HG03442 (cell line): ENCODE measurements around the gene DYNC1I1.

Source experiments
- ATAC-seq: cut with Tn5 transposase; IDR thresholded peaks from one replicate; pipeline ENCODE4 v1.9.1; 2021; ENCODE audit warnings: mild to moderate bottlenecking, moderate library complexity; ENCODE audit not compliant: unreplicated experiment

DYNC1I1 gene

DNA sequence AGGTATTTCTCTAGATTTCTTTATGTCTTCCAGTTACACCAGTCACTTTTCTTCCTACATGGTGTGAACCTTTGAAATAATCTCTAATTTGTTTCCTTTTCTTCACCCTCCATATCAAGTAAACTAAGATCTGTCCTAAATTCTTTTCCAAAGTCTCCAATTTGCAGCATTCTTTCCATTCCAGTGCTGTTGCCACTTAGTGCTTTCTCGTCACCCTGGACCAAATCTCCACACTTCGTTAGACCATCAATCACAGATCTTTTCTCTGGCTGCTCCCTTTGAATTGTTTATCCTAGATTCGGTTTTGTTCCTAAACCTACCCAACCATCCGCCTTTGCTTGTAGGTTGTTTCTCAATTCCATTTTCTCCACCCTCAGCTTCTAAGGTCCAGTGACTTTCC lies 74.7 kb downstream of the DYNC1I1 start:
- ATAC-seq = no peak

DNA sequence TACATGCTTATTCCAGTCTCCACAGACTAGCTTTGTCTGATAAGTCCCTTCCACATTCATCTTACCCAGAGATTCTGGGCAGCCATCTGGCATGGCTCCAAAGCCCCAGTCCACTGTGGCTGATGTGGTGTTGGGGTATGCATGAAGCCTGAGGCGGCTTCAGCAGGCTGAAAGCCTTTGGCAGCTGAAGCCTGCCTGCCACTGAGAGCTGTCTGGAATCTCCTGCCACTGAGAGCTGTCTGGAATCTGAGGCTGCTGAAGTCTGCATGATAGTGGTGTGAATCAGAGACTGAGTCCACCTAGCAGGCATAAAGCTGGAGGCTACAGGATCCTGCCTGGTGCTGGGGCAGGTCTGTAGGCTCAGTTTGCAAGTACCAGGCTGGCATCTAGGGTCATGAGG lies 87.1 kb downstream of the DYNC1I1 start:
- no peak for ATAC-seq

DNA sequence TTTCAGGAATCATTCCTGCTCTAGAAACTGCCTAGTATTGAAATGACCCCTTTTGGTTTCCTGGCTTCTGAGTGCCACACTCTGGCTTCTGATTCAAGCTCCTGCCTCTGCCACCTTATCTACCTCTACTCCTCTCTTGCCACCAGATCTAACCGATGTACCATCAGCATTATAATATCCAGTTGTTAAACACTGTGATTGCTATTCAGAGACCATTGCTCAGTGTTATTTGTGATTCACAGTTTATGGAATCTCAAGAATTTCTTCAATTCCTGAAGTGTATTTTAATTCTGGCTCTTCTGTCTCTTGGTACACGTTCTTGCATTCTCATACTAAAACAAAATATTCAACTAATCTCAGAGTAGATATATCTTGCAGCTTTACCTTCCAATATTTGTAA lies 88.7 kb downstream of the DYNC1I1 start:
- ATAC-seq = no peak

DNA sequence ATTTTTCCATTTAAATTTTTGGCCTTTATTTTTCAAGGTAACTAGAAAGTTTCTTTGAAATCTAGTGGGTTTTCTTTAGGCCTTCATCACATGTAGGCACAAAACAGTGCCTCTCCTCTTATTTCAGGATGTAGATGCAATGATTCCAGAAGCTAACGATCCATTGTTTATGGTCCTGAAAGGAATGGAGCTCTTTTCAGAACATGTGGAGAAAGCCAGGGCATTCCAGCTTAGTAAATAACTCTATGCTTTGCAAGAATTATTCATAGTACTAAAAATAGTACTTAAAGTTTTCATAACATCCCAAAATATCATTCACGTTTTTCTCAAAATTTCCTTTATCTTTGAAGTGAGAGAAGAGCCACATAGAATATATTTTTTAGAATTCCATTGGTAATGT lies 91.3 kb downstream of the DYNC1I1 start:
- no peak for ATAC-seq

DNA sequence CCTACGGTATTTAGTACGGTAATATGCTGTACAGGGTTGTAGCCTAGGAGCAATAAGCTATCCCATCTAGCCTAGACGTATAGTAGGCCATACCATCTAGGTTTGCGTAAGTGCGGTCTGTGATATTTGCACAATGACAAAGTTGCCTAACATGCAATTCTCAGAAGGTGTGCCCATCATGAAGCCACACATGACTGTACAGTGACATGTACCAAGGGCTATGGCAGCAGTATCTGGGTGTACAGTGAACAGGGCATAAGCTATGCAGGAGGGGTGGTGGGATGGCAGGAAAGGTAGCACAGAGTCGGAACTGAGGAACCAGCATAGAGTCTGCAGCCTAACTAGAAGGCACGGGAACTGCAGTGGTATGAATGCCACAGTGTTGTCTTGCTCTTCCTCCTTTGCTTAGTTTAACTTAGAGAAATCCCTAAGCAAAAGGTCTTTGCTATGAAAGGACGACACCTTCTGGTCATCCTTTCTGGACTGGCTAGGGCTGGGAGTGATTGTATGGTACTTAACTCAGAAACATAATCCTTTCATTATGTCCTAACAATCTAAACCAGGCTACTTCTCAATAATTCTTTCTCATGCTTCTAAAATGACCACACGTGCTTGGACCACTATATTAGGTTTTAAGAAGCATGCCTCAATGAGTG lies 93.5 kb downstream of the DYNC1I1 start:
- ATAC-seq = no peak

DNA sequence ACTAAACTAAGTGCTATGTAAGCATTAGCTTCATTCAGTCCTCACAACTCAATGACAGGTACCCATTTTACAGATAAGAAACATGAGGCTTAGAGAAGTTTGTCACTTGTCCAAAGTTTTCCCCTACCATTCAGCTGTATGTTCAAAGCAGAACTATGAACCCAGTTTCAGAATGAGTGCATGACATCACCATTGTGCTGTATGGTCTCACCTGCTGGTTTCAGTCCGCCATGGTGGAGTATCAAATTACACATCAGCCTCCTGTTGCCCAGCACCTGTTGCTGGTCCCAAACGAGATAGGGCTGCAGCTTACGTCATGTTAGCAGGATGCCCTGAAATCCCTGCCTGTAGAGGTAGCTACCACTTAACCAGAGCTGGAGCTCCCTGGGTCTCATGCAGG lies 95.0 kb downstream of the DYNC1I1 start:
- peak; percentile 86 for ATAC-seq

DNA sequence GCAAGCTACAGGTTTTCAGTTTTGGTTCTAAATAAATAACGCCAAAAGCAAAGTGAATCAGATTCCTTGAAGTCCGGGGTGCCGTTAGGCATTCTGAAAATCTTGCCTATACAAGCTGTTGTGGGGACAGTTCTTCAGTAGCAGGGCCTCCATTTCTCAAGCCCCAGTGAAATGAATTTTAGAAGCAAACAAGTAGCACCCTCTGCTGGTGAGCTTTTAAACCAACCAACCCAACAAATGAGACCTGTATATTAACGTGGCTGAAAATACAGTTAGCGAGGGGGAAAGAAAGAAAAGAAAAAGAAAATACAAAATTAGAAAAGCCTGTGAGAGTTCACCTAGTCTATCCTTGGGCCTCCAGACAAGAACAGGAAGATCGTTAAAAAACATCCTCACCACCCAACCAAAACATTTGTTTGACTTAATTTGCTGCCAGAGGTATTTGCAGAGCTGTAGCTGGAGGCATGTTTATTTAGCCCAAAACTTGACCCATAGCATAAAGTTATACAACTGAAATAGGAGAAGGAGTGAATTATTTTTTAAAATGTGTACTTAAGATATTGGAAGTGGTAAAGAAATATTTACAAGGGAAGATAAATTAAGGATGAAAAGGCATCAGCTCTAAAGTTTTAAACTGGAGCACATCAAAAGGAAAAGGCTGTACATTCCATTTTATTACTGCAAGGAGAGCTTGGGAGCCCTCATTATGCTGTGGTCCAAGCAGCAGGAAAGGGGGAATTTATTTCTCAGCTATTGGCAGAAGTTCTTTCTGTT lies 98.9 kb downstream of the DYNC1I1 start:
- ATAC-seq = peak; percentile 56

DNA sequence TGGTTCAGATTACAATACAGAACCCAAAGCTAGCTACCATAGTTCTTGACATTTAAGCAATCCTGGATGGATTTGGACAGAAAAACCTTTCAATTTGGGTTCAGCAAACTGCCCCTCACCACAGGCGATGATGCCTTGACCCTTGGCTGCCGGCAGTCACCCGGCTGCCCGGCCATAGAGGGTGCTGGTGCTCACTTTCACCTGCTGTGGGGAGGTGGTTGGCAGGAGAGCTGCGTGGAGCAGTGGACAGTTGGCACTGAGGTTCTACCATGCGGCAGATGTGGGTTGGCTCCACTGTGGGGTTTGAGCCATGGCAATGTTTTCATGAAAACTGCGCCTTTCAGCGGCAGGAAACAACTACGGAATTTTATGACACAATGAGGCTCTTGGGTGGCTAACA lies 99.5 kb downstream of the DYNC1I1 start:
- ATAC-seq = no peak

DNA sequence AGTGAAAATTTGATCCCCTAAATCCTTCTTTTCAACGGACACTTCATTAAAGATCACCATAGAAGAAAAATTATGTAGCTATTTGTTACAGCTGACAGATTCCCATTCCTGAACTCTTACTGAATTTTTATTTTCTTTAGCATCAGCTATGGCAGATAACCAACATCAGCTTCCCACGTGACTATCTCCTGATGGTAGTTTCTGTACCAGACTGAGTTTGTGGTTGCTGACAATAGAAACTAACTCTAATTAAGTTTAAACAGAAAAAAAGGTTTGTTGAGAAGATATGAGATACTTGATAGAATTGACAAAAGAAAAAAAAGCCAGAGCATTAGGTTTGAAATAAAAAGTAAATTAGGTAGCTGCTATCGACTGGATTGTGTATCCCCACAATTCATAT lies 101.8 kb downstream of the DYNC1I1 start:
- ATAC-seq = no peak

DNA sequence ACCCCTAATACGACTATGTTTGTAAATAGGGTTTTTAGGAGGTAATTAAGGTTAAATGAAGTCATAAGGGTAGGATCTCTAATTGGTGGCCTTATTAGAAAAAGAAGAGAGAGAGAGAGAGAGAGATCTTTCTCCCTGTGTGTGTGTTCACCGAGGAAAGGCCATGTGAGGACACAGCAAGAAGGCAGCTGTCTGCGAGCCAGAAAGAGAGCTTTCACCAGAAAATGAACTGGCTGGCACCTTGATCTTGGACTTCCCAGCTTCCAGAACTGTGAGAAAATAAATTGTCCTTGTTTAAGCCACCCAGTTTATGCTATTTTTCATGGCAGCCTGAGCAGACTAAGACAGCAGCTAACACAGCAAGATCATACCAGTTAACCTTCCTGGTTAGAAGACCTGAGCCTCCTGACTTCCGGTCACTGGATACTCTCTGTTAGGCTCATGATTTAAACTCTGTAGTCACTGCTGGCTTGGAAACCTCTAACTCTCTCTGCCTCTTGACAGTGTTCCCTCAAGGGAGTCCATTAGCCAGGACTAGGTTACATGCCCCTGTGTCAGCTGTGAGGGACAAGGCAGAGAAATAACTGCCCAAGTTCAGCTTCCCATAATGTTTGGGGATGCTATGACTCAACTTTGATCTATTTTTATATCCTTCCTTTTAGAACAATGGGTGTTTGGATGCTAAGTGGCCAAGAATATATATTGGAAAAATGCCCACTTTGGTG lies 102.3 kb downstream of the DYNC1I1 start:
- no peak for ATAC-seq

DNA sequence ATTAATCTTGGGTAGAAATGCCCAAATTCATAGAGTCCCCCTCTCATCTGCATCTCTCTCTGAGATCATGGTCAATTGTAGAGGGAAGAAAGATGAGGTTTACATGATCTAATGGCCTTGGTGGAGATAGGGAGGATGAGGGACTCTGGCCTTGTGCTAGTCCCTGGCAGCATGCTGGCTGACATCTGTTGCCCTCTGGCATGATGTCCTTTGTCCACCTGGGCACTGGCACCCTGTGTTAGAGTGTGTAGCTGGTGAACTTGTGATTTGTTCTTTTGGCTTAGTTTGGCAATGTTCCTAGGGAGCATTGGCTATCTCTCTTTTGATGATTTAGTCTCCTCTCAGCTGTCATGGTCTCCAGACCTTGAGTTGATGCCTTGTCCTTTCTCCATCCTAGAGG lies 103.2 kb downstream of the DYNC1I1 start:
- ATAC-seq = no peak

DNA sequence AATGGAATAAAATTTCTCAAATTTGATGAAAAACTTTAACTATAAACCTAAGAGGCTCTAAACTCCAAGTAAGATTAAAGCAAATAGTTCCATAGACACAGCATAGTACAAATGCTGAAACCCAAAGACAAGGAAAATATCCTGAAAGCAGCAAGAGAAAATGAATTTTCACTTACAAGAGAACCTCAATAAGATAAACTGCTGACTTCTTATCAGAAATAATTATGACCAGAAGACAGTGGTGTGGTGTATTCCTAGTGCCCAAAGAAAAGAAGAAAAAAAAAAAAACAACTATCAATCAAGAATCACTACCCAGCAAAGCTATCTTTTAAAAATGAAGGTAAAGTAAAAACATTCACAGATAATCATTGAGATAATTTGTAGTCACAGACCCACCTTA lies 106.3 kb downstream of the DYNC1I1 start:
- ATAC-seq = no peak

DNA sequence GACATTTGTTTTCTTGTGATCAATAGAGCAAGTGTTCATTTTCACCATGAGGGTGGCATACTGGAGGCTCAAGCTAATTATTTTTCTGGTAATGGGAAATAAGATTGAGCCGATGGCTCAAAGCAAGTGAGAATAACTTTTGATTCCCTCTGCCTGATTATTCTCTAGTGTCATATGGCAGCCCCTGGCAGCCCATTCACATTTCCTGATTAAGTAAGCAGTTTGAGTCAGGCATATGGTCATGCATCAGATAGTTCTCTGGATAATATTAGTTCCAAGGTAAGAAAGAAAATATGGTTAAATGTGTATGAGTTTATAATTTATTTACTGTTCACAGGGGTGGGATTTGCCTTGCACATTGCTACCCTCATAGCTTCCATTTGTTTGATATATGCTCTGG lies 109.2 kb downstream of the DYNC1I1 start:
- no peak for ATAC-seq

DNA sequence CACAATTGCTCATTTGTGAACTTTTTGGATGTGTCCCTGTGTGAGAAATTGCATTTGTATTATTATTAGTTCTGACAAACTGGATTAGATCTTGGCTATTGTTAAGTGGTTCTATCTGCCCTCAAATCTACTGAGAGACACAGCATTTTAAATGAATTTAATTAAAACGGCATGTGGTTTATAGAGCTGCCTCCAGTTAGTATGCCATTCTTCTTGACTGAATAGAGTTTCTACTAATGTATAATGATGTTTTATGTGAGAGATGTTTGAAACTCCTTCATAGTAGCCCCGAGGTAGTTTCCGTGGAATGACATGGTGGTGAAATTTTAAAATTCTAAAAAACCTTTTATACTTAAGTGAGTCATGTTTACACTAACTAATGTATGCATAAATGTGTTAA lies 110.9 kb downstream of the DYNC1I1 start:
- no peak for ATAC-seq

DNA sequence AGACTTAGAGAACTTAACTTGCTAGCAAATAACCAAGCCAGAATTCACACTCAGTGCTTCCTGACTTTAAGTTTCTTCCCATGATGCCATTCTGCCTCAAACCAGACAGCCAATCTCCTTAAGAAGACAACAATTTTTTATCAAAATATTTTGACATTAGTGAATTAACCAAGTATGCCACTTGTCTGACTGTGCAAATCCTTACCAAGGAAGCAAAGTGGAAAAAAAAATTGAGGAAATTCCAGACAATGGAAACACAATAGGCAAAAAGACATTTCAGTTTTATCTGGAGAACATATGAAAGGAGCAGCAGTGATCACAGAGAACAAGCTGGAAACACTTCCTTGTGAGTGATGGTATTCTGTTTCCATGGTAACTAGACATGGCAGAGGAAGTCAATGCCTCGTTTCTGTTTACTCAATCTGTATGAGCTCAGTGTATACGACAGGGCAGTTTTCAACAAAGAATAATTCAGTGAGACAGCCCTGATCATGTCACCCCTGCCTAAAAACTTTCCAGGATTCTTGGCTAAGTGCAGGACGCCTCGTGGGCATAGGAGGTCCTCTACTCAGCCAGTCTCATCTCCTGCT lies 114.2 kb downstream of the DYNC1I1 start:
- no peak for ATAC-seq

DNA sequence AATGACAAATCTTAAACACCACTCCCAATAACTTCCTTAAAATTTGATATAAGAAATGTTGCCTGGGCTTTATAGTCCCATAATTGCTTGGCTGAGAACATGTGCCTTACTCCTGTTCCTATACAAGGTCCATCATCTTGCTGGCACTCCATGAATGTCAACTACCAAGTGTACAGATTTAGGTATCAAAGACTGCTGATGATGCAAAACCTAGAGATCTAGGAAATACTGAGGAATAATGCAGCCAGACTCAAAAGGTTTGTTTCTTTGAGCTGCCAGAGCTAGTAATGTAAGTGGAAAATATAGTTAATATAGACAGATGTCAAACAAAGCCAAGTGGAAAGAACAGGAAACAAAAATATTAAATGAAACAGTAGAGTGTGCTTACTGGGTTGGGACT lies 121.1 kb downstream of the DYNC1I1 start:
- no peak for ATAC-seq

DNA sequence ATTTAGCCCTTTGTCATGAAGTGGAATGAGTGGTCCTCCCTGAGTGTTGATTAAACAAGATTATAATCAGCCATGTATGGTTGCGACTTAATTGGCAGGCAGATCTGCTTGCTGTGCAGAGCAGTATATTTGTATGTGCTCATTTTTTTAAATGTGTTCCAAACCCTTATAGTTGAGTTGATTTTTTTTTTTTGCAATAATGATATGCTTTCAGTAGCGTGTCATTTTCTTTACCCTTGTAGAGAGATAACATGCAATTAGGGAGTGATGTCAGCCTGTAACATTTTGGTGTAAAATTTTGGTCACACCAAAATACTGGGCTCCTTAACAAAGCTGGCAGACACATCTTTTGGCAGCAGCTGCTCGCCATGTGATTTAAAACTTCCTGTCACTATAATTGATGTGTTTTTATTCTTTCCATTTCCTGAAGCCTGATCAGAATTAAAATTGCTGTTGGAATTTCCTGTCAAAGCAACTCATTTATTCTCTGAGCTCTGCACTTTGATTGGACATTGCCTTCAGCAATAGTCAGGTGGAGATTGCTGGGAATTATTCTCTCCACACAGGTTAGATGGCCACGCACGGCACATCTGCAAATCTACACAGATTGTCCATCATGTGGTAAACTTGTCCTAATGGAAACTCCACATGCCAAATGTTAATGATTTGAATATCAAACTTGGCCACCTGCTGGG lies 125.3 kb downstream of the DYNC1I1 start:
- no peak for ATAC-seq

DNA sequence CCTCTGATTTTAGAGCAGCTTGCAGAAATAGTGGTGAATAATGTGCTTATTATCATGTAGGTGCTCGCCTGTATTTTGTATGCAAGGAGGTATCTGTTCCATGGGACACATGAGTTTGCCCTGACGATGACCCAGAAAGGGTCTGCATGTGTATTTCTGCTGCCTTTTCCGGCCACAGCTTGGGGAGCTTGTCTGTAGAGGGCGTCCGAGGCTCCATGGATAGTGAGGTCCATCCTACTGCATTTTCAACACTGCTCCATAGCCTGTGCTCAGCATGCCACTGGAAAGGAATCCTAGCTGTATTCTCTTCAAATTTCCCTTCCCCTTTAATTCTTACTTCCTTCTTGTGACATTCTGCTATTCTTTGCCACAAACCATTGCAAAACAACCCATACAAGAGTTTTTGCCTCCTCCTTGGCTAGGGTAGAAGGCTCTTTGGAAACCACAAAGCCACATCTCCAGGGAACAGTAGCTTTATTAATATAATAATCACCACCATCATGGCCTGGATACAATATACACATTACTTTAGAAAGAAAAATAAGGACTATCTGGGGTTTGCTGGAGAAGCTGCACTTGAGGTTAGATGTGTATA lies 127.7 kb downstream of the DYNC1I1 start:
- ATAC-seq = no peak

DNA sequence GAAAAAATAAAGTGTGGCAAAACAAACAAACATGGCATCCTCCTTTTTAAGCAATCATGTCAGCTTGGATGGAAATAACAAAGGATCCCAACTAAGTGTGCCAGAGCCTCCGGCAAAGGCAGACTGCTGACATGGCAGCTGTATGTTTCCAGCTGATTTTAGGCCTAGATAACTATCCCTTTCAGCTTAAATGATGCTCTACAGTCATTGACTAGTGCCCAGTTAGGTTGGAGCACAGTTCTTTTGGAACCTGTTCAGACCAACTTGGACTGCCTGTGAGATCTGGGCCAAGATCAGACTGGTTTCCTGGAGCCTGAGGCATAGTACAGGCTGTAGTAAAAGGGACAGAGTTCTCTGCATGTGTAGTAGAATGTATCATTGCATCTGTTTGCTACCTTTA lies 128.7 kb downstream of the DYNC1I1 start:
- ATAC-seq = no peak

DNA sequence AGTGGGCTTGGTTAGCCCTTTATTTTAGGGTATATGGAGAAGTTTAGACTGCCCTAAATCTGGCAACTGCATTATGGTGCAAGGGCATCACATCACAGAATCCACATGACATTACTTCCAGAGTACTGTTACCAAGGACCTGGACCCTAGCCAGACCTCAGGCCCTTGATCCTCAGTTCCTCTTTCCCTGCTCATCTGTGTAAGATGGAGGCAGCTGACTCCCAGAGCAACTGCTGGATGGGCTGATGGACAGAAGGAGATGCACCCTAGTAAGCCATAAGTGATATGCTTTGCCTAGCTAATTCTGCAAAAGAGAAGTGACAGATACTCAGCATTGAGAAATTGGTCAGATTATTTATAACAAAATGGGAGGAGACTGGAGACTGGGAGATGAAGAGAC lies 131.7 kb downstream of the DYNC1I1 start:
- ATAC-seq = no peak

DNA sequence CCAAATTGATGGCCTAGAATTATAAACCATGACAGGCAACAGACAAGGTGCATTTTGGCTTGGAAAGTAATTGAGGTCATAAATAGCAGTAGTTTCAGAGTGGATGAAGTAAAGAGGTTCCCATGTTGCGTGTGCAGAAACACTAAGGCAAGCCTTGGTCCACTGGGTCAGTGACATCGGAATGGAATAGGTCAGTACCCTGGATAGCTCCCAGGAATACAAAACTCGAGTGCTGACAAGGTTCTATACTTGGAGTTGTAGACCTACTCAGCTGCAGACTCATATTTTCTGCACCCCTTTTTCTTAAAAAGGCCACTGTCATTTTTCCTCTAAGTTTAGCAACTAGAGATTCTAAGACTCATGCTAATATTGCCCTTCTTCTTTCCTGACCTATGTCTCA lies 132.8 kb downstream of the DYNC1I1 start:
- ATAC-seq = no peak
